Stomach (tissue), 4 donors: ENCODE data around the gene IKZF1.

ENCODE experiments used
- POLR2A ChIP-seq, 4 donors: fragments of 450-650 bp; IDR thresholded peaks; one replicate each; pipeline ENCODE4 v1.6.1; 2016; ENCODE audit warnings: antibody characterized with exemption in 4 of 4, control low read depth in 2 of 4, mild to moderate bottlenecking in 1 of 4, moderate library complexity in 1 of 4
- TF ChIP-seq, protein P1 (sequence below), 7 experiments: fragments of 450-650 bp in 4 of 7; fragments of 200-600 bp in 3 of 7; sonication (generic) in 3 of 7; IDR thresholded peaks; one replicate each; pipeline ENCODE4 v1.5.1; 2016 to 2019; ENCODE audit warnings: antibody characterized with exemption in 7 of 7, control low read depth in 2 of 7, mild to moderate bottlenecking in 1 of 7

DNA sequence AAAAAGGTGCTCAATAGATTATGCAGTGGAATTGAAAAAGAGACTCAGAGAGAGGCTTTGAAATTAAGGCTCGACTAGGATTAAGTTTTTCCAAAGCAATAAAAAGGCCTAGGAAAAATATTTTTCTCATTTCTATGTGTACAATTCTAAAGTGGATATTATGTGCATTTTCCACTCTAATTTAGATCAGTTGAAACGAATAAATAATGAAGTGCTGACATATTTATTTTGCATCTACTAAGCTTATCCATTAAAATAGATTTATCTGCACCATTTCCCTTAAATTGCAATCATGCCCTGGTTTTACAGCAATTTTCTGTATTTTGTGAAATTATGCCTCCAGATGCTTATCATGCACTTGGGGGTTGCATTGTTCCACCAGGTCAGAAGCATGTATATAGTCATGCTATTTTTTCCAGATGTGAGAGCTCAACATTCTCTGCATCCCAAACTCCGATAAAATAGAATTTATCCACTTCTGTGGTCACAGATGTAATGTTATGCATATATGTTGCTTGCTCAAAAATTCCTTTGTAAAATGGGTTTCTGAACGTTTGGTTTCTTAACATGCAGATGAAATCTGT, 127.3 kb downstream of the IKZF1 start:
- TF ChIP-seq, protein P1, sequence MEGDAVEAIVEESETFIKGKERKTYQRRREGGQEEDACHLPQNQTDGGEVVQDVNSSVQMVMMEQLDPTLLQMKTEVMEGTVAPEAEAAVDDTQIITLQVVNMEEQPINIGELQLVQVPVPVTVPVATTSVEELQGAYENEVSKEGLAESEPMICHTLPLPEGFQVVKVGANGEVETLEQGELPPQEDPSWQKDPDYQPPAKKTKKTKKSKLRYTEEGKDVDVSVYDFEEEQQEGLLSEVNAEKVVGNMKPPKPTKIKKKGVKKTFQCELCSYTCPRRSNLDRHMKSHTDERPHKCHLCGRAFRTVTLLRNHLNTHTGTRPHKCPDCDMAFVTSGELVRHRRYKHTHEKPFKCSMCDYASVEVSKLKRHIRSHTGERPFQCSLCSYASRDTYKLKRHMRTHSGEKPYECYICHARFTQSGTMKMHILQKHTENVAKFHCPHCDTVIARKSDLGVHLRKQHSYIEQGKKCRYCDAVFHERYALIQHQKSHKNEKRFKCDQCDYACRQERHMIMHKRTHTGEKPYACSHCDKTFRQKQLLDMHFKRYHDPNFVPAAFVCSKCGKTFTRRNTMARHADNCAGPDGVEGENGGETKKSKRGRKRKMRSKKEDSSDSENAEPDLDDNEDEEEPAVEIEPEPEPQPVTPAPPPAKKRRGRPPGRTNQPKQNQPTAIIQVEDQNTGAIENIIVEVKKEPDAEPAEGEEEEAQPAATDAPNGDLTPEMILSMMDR (IDR thresholded peaks at IDR 0.05) = no peak
- no peak for TF ChIP-seq POLR2A (IDR thresholded peaks at IDR 0.05)
